Glutamatergic neuron (in vitro differentiated cells): ENCODE data around the gene SPOUT1. TPM values are rescaled to one million over a fixed set of nuclear protein-coding genes. Genes with fewer than 3 reads are reported as not detected.
"Not testable (repeated sequence)": the region's sequence is repeated elsewhere in the genome, so short reads cannot be mapped to it uniquely, and the experiment has no call there.

Source experiments
- DNase-seq: peaks from one replicate; pipeline ENCODE4 v3.0.0; 2022
- H3K27ac Mint-ChIP-seq: one replicate; pipeline ENCODE4 v1.8.0; 2020; ENCODE audit warnings: mild to moderate bottlenecking, mixed read lengths, inconsistent platforms; ENCODE audit not compliant: unreplicated experiment
- H3K27me3 Mint-ChIP-seq: one replicate; pipeline ENCODE4 v1.8.0; 2020; ENCODE audit warnings: mild to moderate bottlenecking, moderate library complexity, mixed read lengths, inconsistent platforms; ENCODE audit not compliant: unreplicated experiment
- H3K36me3 Mint-ChIP-seq: one replicate; pipeline ENCODE4 v1.8.0; 2020; ENCODE audit warnings: mild to moderate bottlenecking, mixed read lengths, inconsistent platforms; ENCODE audit not compliant: unreplicated experiment
- H3K4me1 Mint-ChIP-seq: one replicate; pipeline ENCODE4 v1.8.0; 2020; ENCODE audit warnings: mild to moderate bottlenecking, low read depth, mixed read lengths, inconsistent platforms; ENCODE audit not compliant: unreplicated experiment
- H3K4me3 Mint-ChIP-seq: one replicate; pipeline ENCODE4 v1.8.0; 2020; ENCODE audit warnings: mild to moderate bottlenecking, mixed read lengths, inconsistent platforms; ENCODE audit not compliant: unreplicated experiment
- H3K9me3 Mint-ChIP-seq: one replicate; pipeline ENCODE4 v1.8.0; 2020; ENCODE audit warnings: mild to moderate bottlenecking, moderate library complexity, mixed read lengths, inconsistent platforms; ENCODE audit not compliant: unreplicated experiment
- CTCF ChIP-seq: fragments of 200-600 bp; sonication (generic); IDR thresholded peaks from one replicate; pipeline ENCODE4 v1.5.0; 2021; ENCODE audit not compliant: partially characterized antibody, unreplicated experiment
- total RNA-seq: library from RNA; stranded (reverse); fragmentation: NEBNext Ultra II Directional; extraction: Animal tissue kit (Norgen Biotek cat#: 25700); gene quantifications from one replicate; pipeline ENCODE4 v1.2.1, GENCODE V29; 2021; ENCODE audit not compliant: unreplicated experiment

Gene SPOUT1
- total RNA-seq, 1 donor from 2014 or later, result 22.3 TPM

- peaks cover 1% of the 10 kb centered on the region for H3K27me3 Mint-ChIP-seq
- H3K4me3 Mint-ChIP-seq, result no peak overlapping the region
- no peak for DNase-seq
- no peaks in the 10 kb centered on the region for H3K9me3 Mint-ChIP-seq
- no peak for TF ChIP-seq CTCF
- H3K4me1 Mint-ChIP-seq, result peaks cover 8% of the 10 kb centered on the region
- H3K36me3 Mint-ChIP-seq, result no peaks in the 10 kb centered on the region
- no peak overlapping the region for H3K27ac Mint-ChIP-seq
Measured at GRCh38 chr9:128862401-128862851, 32.8 kb upstream of the SPOUT1 start.

- H3K4me1 Mint-ChIP-seq, result peaks cover 8% of the 10 kb centered on the region
- no peak overlapping the region for H3K27ac Mint-ChIP-seq
- no peaks in the 10 kb centered on the region for H3K9me3 Mint-ChIP-seq
- peaks cover 1% of the 10 kb centered on the region for H3K27me3 Mint-ChIP-seq
- no peaks in the 10 kb centered on the region for H3K36me3 Mint-ChIP-seq
- DNase-seq, result no peak
- TF ChIP-seq CTCF, result no peak
- no peak overlapping the region for H3K4me3 Mint-ChIP-seq
Measured at GRCh38 chr9:128861501-128861900, 31.9 kb upstream of the SPOUT1 start.

GRCh38 chr9:128860937-128861336 lies 31.3 kb upstream of the SPOUT1 start:
- H3K27ac Mint-ChIP-seq, result no peak overlapping the region
- H3K27me3 Mint-ChIP-seq, result peaks cover 1% of the 10 kb centered on the region
- H3K36me3 Mint-ChIP-seq, result no peaks in the 10 kb centered on the region
- no peaks in the 10 kb centered on the region for H3K9me3 Mint-ChIP-seq
- DNase-seq, result no peak
- no peak overlapping the region for H3K4me3 Mint-ChIP-seq
- peaks cover 8% of the 10 kb centered on the region for H3K4me1 Mint-ChIP-seq
- no peak for TF ChIP-seq CTCF

- not testable (repeated sequence) for H3K27me3 Mint-ChIP-seq, H3K9me3 Mint-ChIP-seq, H3K27ac Mint-ChIP-seq, DNase-seq, H3K4me1 Mint-ChIP-seq, H3K4me3 Mint-ChIP-seq, H3K36me3 Mint-ChIP-seq
Measured at GRCh38 chr9:128858476-128858875, 28.9 kb upstream of the SPOUT1 start.

- peaks cover 15% of the 10 kb centered on the region for H3K36me3 Mint-ChIP-seq
- H3K27ac Mint-ChIP-seq, H3K27me3 Mint-ChIP-seq, H3K9me3 Mint-ChIP-seq, H3K4me3 Mint-ChIP-seq, H3K4me1 Mint-ChIP-seq, DNase-seq: not testable (repeated sequence)
Measured at GRCh38 chr9:128854454-128854853, 24.9 kb upstream of the SPOUT1 start.

- not testable (repeated sequence) for H3K27me3 Mint-ChIP-seq, DNase-seq, H3K27ac Mint-ChIP-seq, H3K4me3 Mint-ChIP-seq, H3K9me3 Mint-ChIP-seq, H3K4me1 Mint-ChIP-seq
- peaks cover 21% of the 10 kb centered on the region for H3K36me3 Mint-ChIP-seq
Measured at GRCh38 chr9:128852646-128853045, 23.1 kb upstream of the SPOUT1 start.

- H3K27ac Mint-ChIP-seq, H3K4me3 Mint-ChIP-seq, H3K27me3 Mint-ChIP-seq, H3K9me3 Mint-ChIP-seq, H3K4me1 Mint-ChIP-seq, DNase-seq: not testable (repeated sequence)
- H3K36me3 Mint-ChIP-seq, result peaks cover 24% of the 10 kb centered on the region
Measured at GRCh38 chr9:128851779-128852600, 22.4 kb upstream of the SPOUT1 start.

GRCh38 chr9:128851024-128851423 lies 21.4 kb upstream of the SPOUT1 start:
- not testable (repeated sequence) for H3K9me3 Mint-ChIP-seq, H3K4me3 Mint-ChIP-seq, H3K4me1 Mint-ChIP-seq, H3K27ac Mint-ChIP-seq, DNase-seq, H3K27me3 Mint-ChIP-seq
- peaks cover 24% of the 10 kb centered on the region for H3K36me3 Mint-ChIP-seq
